Stimulated activated naive CD8-positive, alpha-beta T cell treated with anti-CD3 and anti-CD28 coated beads, Interleukin-15, Interleukin-2, amounts not matched to agents 100 U/mL and 50 U/mL, for 24 hours (primary cell): ENCODE measurements around the gene PRX.
"Not testable (repeated sequence)": the region's sequence is repeated elsewhere in the genome, so short reads cannot be mapped to it uniquely, and the experiment has no call there.

Experiments
- ATAC-seq: fragments of 150-1000 bp; cut with Tn5 transposase; one replicate; pipeline ENCODE4 v1.10.0; 2021
- DNase-seq: peaks from one replicate; pipeline ENCODE4 v3.0.0; 2021

PRX gene

GRCh38 chr19:40389404-40390083 is 23.6 kb downstream of the PRX start:
- no peak for ATAC-seq
- DNase-seq = no peak

GRCh38 chr19:40388481-40388880 is 24.7 kb downstream of the PRX start:
- DNase-seq (no peak), ATAC-seq (no peak)

- DNase-seq = no peak
- ATAC-seq = no peak
Observed at GRCh38 chr19:40387155-40387554, 26.0 kb downstream of the PRX start.

GRCh38 chr19:40383668-40384248 is 29.4 kb downstream of the PRX start:
- ATAC-seq (no peak), DNase-seq (no peak)

GRCh38 chr19:40381321-40381720 is 31.9 kb downstream of the PRX start:
- ATAC-seq = no peak
- DNase-seq = no peak

- DNase-seq (no peak), ATAC-seq (no peak)
Observed at GRCh38 chr19:40380199-40381037, 32.8 kb downstream of the PRX start.

- no peak for ATAC-seq
- DNase-seq = no peak
Observed at GRCh38 chr19:40379446-40380198, 33.6 kb downstream of the PRX start.

GRCh38 chr19:40378509-40378908 is 34.7 kb downstream of the PRX start:
- no peak for DNase-seq
- no peak for ATAC-seq

GRCh38 chr19:40377876-40378385 is 35.2 kb downstream of the PRX start:
- DNase-seq = no peak
- ATAC-seq = no peak

- ATAC-seq = no peak
- no peak for DNase-seq
Observed at GRCh38 chr19:40376286-40376862, 36.8 kb downstream of the PRX start.

GRCh38 chr19:40374084-40374483 is 39.1 kb downstream of the PRX start:
- DNase-seq = no peak

GRCh38 chr19:40371802-40372122 is 41.4 kb downstream of the PRX start:
- DNase-seq (no peak), ATAC-seq (no peak)

More at GRCh38 chr19:40374084-40374483, 39.1 kb downstream of the PRX start:
- ATAC-seq = no peak

- ATAC-seq (no peak), DNase-seq (no peak)
Observed at GRCh38 chr19:40370997-40371801, 42.0 kb downstream of the PRX start.

GRCh38 chr19:40370253-40370652 is 42.9 kb downstream of the PRX start:
- DNase-seq, ATAC-seq: not testable (repeated sequence)

GRCh38 chr19:40369797-40370196 is 43.4 kb downstream of the PRX start:
- no peak for DNase-seq

GRCh38 chr19:40367577-40368434 is 45.4 kb downstream of the PRX start:
- DNase-seq (no peak), ATAC-seq (no peak)

More at GRCh38 chr19:40369797-40370196, 43.4 kb downstream of the PRX start:
- no peak for ATAC-seq

- ATAC-seq (no peak), DNase-seq (no peak)
Observed at GRCh38 chr19:40366697-40367561, 46.2 kb downstream of the PRX start.

GRCh38 chr19:40365613-40366401 is 47.4 kb downstream of the PRX start:
- peak; percentile 74 for DNase-seq
- ATAC-seq = peak; percentile 65
